Subcutaneous adipose tissue (tissue), 4 donors: ENCODE measurements around the gene RHO. TPM values are rescaled to one million over a fixed set of nuclear protein-coding genes. Genes with fewer than 3 reads are reported as not detected.

Source experiments
- total RNA-seq, 4 donors: library from RNA; depleted of rRNA; stranded (reverse); fragments of >200 nt; gene quantifications; one replicate each; pipeline ENCODE4 v1.1.0, GENCODE V29; 2016
- TF ChIP-seq, protein P1 (sequence below): fragments of 450-650 bp; IDR thresholded peaks from one replicate; pipeline ENCODE4 v1.5.1; 2016; ENCODE audit warnings: low read depth, mild to moderate bottlenecking, control low read depth, antibody characterized with exemption, moderate library complexity

The RHO gene
- total RNA-seq, 4 donors from 2014 or later: not detected

- TF ChIP-seq, protein P1, sequence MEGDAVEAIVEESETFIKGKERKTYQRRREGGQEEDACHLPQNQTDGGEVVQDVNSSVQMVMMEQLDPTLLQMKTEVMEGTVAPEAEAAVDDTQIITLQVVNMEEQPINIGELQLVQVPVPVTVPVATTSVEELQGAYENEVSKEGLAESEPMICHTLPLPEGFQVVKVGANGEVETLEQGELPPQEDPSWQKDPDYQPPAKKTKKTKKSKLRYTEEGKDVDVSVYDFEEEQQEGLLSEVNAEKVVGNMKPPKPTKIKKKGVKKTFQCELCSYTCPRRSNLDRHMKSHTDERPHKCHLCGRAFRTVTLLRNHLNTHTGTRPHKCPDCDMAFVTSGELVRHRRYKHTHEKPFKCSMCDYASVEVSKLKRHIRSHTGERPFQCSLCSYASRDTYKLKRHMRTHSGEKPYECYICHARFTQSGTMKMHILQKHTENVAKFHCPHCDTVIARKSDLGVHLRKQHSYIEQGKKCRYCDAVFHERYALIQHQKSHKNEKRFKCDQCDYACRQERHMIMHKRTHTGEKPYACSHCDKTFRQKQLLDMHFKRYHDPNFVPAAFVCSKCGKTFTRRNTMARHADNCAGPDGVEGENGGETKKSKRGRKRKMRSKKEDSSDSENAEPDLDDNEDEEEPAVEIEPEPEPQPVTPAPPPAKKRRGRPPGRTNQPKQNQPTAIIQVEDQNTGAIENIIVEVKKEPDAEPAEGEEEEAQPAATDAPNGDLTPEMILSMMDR: no peak
Observed at GRCh38 chr3:129514110-129514509, 14.3 kb upstream of the RHO start.

DNA sequence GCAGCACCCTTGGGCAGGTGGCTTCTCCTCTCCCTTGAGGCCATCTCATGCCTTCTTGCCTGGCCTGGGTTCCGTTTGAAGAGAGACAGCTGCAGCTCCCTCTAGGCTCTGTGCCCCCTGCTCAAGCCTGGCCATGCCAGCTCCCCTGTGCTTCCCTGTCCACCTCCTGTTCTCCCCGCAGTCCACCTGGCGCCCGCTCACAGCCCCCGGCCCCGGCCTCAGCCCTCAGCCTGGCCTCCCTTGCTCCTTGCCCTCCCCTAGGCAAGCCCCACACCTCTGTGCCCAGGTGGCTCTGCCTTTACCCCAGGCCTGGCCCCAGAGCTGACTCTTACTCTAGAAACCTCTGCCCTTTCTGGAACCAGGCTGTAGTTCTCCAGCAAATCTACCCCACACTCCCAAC, 13.9 kb upstream of the RHO start:
- TF ChIP-seq, protein P1: no peak

DNA sequence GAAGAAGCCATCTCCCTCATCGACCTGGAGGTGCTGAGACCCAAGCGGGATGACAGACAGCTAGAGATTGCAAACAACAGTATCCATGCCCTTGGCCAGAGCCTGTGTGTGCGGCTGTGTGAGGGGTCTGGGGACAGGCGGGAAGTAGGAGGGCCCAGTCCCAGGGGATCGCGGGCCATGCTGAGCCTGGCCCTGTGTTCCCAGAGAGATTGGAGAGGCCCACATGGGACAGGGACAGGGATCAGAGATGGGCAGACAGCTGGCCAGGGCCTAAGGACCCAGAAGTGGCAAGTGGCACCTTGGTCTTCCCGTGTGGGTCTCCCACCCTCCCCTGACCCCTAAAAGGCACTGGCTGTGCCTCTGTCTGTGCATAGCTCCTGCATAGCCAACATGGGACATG, 10.9 kb upstream of the RHO start:
- TF ChIP-seq, protein P1: no peak

DNA sequence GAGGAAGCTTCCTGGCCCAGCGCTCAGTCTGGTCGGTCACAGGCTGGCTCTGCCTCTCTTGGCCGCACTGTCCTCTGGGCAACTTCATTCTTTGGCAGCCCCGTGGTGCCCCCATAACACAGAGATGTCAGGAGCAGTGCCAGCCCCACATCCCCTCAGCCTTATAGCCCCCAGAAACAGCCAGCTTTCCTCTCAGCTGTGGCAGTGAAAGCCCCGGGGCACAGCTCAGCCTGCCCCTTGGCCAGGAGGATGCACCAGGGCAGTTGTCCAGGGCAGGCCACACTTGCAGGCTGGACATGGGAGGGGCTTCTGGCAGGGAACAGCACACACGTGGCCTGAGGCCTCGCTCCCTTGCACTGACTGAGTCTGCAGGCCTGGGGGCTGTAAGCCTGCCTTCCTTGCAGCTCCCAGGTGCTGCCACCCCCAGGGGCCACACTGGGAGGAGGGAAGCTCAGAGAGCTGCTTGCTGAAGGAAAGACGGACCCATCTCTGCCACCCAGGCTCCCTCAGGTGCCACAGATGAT, 10.3 kb upstream of the RHO start:
- TF ChIP-seq, protein P1: no peak

GRCh38 chr3:129518581-129518980, 9.9 kb upstream of the RHO start:
- TF ChIP-seq, protein P1: no peak

- TF ChIP-seq, protein P1: no peak
Observed at GRCh38 chr3:129519449-129519848, 9.0 kb upstream of the RHO start.

DNA sequence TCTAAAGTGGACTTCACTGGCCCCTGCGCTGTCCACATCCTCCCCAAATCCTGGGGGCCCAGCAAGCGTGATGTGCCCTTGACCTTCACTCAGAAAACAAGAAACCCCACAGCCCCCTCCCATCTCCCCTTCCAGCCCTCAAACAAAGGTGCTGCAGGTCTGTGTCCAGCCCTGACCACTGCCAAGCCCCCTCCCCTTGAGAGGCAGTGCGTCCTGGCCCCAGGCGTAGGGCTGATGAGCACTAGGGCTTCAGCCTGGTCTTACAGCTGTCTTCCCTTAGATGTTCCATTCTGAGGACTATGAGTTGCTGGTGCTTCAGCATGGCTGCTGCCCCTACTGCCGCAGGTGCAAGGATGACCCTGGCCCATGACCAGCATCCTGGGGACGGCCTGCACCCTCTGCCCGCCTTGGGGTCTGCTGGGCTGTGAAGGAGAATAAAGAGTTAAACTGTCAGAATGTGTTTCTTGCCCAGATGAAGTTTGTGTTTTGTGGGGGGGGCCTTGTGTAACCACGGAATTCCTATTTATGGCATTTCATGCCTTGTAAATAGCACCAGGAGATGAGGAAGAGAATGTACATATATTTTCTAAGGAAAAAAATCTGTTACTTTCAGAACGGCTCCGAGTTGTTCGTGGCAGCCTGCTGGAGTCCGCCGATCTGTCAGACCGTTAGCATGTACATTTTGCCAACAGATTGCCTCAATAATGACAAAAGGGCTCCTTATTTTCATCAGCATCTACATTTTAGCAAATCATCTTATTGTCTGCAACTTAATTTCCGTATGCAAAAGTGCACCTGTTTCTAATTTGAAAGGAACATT, 8.3 kb upstream of the RHO start:
- TF ChIP-seq, protein P1: no peak
